GM19372 (cell line): ENCODE results near the gene SYT15B.
"Not testable (repeated sequence)": the region's sequence is repeated elsewhere in the genome, so short reads cannot be mapped to it uniquely, and the experiment has no call there.

ENCODE experiments used
- ATAC-seq: cut with Tn5 transposase; IDR thresholded peaks from one replicate; pipeline ENCODE4 v1.9.1; 2021; ENCODE audit warnings: mild to moderate bottlenecking, low read depth, moderate library complexity; ENCODE audit not compliant: unreplicated experiment

SYT15B gene

DNA sequence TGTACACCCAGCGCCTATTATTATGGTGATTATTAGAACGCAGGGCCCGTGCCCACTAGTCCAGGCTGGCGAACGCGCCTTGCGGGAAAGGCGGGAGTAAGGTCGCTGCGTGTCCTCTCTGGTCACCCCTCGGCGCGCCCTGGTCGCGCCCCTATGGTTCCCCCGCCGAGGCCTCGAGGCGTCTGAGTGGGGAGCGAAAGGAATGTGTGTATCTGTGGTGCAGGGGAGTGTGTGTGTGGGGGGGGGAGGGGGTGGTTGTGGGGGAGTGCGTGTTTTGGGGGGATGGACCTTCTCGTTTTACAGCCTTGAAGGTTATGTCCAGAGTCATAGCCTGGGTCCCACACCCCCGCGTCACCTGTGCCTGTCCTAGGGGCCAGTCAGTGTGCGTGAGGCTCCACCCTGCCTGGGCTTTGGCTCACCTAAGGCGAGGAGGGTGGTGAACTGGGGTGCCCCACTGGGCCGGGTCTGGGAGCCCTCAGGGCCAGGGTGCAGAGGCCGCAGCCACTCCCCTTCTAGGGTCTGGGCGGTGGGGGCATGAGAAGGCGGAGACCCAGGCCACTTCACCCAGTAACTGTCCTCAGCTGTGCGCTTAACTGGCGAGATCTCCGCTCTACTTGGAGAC is at the start of gene SYT15B:
Gene SYT15B (minus strand): TSS at position 39 of the 622 bp plus-strand sequence. CDS start 952 bp downstream, outside the sequence.
- ATAC-seq, result not testable (repeated sequence)

DNA sequence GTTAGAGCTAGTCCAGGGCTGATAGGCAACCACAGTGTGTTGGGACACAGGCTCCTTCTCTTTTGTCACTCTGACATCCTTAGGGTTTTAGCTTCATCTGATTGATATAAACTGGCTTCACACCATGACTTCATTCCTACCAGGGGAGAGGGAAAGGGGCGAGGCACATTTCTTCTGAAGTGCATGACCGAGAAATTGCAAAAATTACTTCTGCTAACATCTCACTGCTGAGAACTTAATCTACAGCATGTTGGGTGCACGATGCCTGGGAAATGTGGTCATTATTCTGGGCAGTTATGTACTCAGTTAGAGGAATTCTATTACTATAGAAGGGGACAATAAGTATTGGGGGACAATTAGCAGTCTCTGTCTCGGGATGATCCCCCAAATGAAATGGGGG is 16.2 kb upstream of the SYT15B start:
- ATAC-seq, result not testable (repeated sequence)

- not testable (repeated sequence) for ATAC-seq
Observed at GRCh38 chr10:47775361-47776231, 12.2 kb upstream of the SYT15B start.

DNA sequence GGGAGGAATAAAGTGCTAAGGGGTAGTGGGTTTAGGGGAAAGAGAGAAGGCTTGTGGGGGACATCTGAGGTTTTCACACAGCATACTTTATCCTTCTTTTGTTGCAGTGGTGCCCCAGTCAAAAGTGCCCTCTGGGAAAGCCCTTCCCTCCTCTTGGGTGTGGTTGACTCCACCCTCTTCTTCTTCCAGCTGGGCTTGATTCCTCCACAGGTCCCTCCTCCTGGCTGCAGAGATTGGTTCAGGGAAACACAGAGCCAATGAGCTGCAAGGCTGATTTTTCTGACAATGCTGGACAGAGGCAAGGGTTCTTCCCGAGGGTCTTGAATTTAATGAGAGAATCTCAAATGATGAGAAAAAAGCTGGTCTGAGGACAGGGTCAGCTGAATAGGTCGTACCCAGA is 7.4 kb upstream of the SYT15B start:
- not testable (repeated sequence) for ATAC-seq

- not testable (repeated sequence) for ATAC-seq
Observed at GRCh38 chr10:47768578-47769115, 5.3 kb upstream of the SYT15B start.

DNA sequence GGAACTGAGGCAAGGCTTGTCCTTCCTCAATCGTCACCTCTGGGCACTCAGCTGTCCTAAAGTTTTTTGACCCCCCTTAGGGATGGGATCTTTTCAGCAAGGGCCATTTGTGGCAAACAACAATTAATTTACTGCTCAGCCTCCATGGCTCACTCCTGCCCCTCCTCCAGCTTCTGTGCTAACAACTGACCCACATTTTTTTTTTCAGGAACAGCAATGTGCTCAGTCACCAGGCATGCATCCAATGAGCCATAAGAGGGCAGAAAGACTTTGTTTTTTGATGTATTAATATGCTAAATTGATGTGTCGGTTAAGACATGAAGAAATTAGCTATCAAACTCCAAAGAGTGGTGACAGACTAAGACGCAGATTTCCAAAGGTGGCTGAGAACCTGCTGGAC is 4.7 kb upstream of the SYT15B start:
- not testable (repeated sequence) for ATAC-seq

GRCh38 chr10:47767236-47767635 is 3.8 kb upstream of the SYT15B start:
- ATAC-seq, result not testable (repeated sequence)

DNA sequence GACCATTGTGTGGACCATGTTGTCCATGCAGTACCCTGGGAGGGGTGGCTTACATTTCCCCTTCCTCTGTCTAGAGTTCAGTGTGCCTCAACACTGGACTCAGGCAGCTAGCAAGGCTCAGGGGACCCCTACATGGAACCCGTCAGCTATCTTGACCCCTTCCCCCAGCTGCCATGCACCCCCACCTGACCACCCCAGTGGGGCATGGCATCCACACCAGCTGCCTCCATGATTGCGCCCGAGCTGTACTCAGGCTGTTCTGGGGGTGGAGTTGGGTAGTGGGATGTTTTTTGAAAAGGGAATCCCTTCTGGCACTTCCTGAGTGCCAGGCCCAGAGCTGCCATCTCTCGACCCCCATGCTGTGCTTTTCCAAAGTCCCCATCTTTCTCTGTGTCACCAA is 1.8 kb upstream of the SYT15B start:
- not testable (repeated sequence) for ATAC-seq

GRCh38 chr10:47762674-47763553 is 478 bp downstream of the SYT15B start:
- not testable (repeated sequence) for ATAC-seq

GRCh38 chr10:47758855-47759254 is 4.5 kb downstream of the SYT15B start:
- ATAC-seq, result not testable (repeated sequence)

DNA sequence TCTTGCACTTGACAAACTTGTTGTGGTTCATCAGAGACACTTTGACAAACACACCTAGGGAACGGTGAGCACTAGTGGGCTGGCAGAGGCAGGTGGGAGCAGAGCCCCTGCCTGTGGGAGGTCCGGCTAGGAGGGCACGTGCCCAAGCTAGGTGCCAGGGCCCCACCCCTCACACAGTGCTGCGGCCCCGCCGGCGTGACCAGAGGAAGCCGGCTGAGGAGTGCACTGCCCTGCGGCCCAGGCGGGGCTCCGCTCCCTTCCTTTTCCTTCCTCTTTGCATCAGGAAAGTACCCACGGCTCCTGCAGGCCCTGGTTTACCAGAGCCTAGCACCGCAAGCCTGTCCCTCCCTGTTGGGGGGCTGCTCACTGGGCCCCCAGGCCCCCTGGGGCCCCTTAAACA is 7.2 kb downstream of the SYT15B start:
- ATAC-seq, result not testable (repeated sequence)

GRCh38 chr10:47753871-47754270 is 9.5 kb downstream of the SYT15B start:
- ATAC-seq, result not testable (repeated sequence)

DNA sequence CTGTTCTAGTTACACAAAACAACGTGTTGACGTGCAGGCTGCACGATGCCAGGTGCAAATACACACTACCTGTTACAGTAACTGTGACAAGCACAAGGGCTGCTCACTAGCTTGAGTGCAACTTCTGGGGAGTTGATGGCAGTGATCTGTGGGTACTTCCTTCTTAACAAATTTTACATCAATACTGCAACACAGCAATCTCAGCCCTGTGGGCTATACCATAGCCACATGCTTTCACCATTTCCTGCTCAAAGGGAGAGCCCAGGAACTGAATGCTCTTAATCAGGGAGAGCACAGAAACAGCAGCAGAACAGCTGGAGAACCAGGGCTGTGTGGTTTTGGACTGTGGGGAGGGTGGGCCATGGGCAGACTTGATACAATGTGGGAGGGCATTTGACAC is 10.2 kb downstream of the SYT15B start:
- ATAC-seq, result not testable (repeated sequence)

GRCh38 chr10:47751821-47752220 is 11.6 kb downstream of the SYT15B start:
- ATAC-seq, result not testable (repeated sequence)

DNA sequence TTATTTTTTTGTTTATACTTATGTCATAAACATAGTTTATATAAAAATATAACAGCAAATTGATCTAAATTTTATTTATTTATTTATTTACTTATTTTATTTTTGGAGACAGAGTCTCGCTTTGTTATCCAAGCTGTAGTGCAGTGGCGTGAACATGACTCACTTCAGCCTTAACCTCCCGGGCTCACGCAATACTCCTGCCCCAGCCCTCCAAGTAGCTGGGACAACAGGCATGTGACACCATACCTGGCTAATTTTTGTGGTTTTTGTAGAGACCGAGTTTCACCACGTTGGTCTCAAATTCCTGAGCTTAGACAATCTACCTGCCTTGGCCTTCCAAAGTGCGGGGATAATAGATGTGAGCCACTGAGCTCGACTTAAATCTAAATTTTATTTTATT is 13.0 kb downstream of the SYT15B start:
- not testable (repeated sequence) for ATAC-seq

GRCh38 chr10:47746780-47747376 is 16.5 kb downstream of the SYT15B start:
- not testable (repeated sequence) for ATAC-seq

GRCh38 chr10:47744881-47745280 is 18.5 kb downstream of the SYT15B start:
- not testable (repeated sequence) for ATAC-seq

DNA sequence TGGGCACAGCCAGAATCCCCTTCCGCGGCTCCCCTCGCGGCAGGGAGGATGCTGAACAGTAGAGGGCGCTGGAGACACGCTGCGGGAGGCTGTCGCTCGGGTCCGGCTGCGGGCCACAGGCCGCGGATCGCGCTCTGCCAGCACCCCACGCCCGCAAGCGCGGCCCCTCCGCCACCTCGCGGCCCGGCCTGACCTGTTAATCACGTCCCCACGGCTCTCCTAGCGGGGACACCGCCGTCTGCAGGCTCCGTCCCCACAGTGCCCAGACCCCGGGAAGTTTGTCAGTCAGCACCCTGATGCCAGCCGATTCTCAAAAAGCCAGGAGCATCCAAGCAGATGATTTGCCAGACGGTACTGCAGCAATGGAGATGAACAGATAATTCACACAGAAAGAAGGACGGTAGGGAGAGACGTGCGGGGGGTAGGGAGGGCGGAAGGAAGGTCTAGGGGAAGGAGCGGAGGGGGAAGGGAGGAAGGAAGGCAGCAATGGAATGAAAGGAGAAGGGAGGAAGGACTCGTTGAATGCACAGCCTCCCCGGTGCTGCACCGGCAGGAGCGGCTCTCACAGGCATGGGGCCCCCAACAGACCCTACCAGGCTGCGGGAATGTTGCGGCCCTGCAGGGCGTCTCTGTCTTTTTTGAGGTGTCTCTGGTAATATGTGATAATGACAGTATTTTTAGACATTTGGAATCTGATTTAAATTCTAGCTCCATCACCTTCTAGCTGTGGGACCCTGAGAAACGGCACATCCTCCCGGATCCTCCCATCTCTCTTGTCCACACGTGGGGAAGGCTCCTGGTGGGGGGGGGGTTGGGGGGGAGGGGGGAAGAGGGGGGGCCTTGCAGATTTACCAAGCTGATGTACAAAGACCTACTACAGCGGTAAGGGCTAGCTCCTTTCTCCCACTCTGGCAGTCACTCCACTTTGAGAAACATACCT is 19.5 kb downstream of the SYT15B start:
- ATAC-seq, result peak; percentile 90

DNA sequence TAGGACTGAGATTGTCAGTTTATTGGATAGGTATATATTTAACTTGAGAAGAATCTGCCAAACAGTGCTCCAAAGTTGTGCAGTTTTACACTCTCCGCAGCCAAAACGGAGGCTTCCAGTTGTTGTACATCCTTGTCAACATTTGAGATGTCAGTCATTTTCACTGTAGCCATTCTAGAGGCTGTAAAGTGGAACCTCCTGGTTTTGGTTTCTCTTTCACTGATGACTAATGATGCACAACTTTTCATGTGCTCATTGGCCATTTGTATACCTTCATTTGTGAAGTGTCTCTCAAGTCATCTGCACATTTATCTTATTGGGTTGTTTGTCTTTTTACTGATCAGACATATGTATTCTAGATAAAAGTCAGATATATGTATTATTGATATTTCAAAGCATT is 22.5 kb downstream of the SYT15B start:
- peak; percentile 60 for ATAC-seq
